NCI-H748 treated with DMSO at 0.1 percent for 48 hours (cell line): ENCODE data around the gene COL28A1.
"Not testable (repeated sequence)": the region's sequence is repeated elsewhere in the genome, so short reads cannot be mapped to it uniquely, and the experiment has no call there.

ENCODE experiments used
- DNase-seq: peaks from one replicate; lab custom pipeline; 2025; lab: John Stamatoyannopoulos, UW

COL28A1 gene

GRCh38 chr7:7464991-7465765, 70.5 kb downstream of the COL28A1 start:
- not testable (repeated sequence) for DNase-seq

- DNase-seq = no peak
Observed at GRCh38 chr7:7454000-7454399, 81.7 kb downstream of the COL28A1 start.

DNA sequence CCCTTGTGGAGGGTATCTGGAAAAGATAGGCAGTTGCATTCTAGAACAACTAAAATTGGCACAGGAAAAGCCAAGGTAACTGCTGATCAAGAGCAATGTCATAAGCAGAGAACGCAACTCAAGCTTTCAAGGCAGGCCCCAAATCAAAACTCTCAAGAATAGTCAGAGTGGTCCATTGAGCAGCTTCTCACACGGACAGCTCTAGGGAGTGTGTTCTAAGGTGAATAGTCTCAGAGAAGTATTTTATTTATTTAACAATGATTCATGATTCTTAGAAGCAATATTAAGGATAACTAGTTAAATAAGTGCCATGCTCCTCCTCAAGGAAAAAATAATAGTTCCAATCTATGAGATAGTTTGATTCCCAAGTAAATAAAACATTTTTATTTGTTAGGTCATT, 83.0 kb downstream of the COL28A1 start:
- no peak for DNase-seq

DNA sequence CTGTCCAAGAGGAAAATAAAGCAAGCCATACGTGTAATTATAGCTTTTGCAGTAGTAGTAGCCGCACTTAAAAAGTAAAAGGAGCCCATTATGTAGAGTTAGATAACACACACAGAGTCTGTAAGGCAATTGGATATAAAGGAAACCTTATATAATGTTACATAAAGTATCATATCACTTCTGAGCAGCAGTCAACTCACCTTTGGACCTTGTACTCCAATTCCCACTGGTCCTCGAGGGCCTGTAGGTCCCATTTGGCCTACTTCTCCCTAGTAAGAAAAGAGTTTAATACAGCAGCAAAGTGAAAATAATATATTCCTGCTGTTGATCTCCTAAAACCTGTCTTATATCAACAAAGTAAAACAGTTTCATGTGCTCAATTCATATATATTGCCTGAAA, 83.6 kb downstream of the COL28A1 start:
- DNase-seq = no peak

DNA sequence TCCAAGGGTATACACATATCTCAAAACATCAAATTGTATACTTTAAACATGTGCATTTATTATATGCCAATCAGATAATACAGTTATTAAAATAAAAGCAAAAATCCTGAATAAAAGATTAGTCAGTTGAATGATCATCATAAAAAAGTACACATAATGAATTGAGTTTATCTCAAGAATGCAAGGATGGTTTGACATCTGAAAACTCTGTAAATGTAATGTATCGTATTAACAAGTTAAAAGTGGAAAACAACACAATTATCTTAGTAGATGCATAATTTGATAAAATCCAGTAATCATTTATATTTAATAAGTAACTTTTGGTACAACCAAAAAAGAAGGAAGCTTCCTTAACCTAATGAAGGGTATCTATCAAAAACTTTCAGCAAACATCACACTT, 86.6 kb downstream of the COL28A1 start:
- DNase-seq = no peak

DNA sequence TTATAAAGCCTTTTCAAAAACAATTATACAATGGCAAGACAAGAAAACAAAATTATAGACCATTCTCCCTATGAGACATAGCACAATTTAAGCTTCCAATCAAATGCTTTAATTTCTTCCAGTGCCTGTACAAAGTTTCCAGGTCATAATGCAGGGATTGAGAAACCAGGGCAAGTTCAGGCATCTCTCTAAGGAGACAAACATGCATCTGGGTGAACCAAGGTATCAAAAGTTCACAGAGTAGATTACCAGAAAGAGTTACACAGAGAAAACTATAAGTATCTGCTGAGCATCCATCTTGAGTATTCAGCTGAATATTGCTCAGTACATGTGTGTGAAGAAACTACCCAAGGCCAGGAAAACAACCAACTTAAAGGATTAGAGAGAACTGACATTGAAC, 89.1 kb downstream of the COL28A1 start:
- no peak for DNase-seq

DNA sequence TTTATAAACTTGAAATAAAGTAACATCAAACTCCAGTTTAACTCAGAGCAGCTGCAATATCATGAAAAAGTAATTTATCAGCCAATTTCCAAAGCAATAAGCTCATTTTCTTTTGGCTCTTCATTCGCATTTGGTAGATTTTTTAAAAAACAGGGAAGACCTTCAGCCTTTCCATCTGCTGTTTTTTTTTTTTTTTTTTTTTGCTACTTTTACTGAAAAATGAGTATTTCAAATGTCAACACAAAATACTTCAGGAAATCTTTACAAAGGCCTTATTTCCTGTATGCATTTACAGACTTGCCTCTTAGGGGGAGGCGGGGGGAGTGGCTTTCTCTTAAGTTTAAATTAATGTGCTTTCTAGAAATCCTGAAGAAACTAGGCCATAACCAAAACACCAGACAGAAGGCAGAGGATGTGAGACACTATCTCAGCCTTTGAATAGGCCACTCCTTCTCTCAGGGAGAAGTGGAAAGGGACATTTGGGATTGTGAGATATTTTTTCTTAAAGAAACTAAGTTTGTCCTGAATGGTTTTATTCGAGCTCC, 91.8 kb downstream of the COL28A1 start:
- no peak for DNase-seq

- DNase-seq = no peak
Observed at GRCh38 chr7:7439564-7439963, 96.1 kb downstream of the COL28A1 start.

DNA sequence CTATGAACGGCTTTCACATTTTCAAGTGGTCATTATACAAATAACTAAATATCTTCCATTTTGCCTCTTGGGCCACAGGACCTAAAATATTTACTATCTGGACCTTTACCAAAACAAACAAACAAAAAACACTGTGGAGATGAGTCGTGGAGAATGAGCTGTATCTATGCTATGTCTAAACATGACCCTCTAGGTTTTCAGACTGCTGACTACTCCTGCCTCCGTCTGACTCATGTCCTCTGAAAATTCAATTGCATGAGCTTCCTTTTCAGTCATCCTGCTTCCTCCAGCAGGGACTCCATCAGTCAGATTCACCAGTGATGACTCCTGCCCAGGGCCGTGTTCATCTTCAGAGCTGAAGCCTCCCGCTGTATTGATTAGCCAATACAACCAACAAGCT, 96.8 kb downstream of the COL28A1 start:
- peak; percentile 41 for DNase-seq

- no peak for DNase-seq
Observed at GRCh38 chr7:7435978-7436377, 99.7 kb downstream of the COL28A1 start.

GRCh38 chr7:7434329-7434728, 101.3 kb downstream of the COL28A1 start:
- no peak for DNase-seq

GRCh38 chr7:7433811-7434210, 101.9 kb downstream of the COL28A1 start:
- no peak for DNase-seq

DNA sequence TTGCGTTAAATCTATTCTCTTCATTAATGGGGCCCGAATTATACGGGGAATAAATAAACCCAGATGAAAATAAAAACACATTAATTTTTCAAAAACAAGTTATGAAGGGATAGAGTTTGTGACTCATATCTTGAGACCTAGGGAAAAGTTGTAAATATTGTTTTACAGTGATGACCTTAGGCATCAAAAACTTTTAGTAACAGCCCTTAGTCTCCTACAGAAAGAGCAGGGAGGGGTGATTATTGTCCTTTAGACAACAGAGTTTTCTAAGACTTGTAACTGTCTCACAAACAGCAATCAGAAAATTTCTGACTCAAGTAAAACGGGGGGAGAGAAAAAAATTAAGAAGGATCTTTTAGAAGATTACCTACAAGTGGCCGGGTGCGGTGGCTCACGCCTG, 102.7 kb downstream of the COL28A1 start:
- DNase-seq = no peak

DNA sequence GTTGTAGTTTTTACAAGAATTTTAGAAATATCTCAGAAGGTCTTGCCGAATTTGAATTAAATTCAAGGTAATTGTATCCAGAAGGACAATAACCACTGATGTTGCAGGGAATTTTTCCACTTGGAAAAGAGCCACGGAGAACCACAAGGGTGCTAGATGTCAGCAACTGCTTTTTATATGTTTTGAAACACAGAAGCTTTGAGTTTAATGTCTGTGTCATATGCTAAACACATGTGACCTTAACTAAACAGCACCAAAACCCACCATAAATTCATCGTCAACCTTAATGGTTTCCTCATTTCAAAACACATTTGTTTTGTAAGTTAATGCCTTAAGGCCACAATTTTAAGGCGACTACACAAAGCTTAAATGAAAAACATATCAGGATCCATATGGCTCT, 106.9 kb downstream of the COL28A1 start:
- DNase-seq = no peak

DNA sequence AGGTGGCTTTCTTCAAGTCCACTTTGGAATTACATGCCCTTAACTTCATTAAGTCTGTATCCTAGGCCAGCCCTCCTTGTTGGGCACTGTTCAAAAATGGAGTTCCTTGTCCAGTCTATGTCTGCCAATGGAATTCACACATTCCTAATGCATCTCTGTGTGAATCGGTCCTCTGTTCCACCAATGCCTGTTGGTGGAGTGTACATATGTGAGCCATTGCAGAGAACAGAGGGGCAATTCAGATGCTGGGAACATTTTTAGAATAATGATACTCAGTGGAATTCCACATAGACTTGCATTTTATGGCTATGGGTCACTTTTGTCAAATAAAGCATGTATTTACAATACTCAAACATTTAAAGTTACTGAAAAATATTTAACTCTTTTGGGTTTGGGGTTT, 108.3 kb downstream of the COL28A1 start:
- no peak for DNase-seq

GRCh38 chr7:7426676-7427075, 109.0 kb downstream of the COL28A1 start:
- no peak for DNase-seq

DNA sequence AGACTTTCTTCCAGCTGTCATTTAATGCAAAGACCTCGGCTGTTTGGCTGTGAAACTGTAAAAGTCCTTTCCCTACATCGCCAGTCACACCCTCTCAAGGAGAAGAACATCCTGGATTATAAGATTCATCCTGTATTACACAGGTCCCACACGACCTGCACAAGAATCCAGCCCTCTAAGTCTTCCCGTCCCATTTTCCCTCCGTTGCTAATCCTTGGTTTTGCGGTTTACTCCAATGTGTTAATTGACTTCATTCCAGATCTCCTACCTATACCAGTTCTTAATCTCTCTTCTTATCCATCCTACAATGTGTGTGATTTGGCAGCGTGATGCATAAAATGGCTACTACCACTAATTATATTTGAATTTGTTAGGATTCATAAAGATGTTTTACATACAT, 110.4 kb downstream of the COL28A1 start:
- DNase-seq = no peak

GRCh38 chr7:7424151-7424873, 111.4 kb downstream of the COL28A1 start:
- peak; percentile 78 for DNase-seq

DNA sequence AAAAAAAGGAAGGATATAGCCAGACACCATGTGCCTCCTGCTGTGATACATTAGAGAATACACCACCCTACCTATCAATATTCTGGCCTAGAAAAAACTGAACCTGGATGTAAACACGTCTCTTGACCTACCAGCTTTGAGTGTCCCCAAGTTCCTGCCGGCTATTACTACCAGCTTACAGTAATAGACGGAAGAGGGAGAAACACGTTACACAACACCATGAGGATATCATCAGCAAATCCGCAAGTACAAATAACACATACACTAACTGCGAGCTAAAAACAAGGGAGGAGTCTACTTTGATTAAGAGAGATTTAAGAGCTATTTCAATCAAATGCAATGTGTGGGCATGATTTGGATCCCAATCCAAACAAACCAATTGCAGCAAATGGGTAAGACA, 113.0 kb downstream of the COL28A1 start:
- DNase-seq = no peak

- no peak for DNase-seq
Observed at GRCh38 chr7:7421826-7422225, 113.8 kb downstream of the COL28A1 start.

DNA sequence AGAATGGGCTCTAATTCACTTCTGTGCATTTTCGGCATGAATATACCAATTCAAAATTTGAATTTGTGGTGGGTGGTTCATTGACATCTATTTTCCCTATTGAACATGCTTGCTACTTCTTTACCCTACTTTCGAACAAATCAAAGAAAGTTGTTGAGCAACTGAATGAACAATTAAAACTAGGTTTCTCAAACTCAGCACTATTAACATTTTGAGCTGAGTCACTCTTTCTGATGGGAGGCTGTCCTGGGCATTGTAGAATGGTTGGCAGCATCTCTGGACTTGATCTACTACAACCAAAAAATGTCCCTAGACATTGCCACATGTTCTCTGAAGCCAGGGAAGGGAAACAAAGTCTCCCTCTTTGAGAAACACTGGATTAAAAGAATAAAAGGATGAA, 116.7 kb downstream of the COL28A1 start:
- no peak for DNase-seq

- no peak for DNase-seq
Observed at GRCh38 chr7:7417851-7418250, 117.8 kb downstream of the COL28A1 start.

DNA sequence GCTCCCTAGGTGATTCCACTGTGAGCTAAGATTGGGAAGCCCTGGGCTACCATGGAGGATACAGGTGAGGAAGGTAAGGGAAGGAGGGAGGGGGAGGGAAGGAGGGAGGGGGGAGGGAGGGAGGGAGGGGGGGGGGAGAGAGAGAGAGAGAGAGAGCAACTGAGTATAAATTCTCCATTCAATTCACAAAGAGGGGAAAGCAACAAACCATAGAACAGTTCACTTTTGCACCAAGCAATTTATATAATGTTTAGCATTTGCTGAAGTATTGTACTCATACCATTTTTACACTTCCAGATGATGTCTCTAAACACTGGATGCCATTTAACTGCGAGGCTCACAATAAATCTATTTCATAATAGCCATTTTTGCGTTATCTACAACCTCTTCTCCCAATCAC, 118.3 kb downstream of the COL28A1 start:
- DNase-seq = no peak
